Sciatic nerve (tissue), 2 donors: ENCODE results near the gene VPS54. TPM values are rescaled to one million over a fixed set of nuclear protein-coding genes. Genes with fewer than 3 reads are reported as not detected.

ENCODE experiments used
- ATAC-seq: fragments of 200-7000 bp; cut with Tn5 transposase; one replicate; pipeline ENCODE4 v1.9.1; 2020; ENCODE audit warnings: mild to moderate bottlenecking, moderate library complexity
- DNase-seq: peaks from one replicate; pipeline ENCODE4 v3.0.0-alpha.2; 2020; ENCODE audit warnings: low spot score
- intact Hi-C: fragments of 100-400 bp; cut with DNase I; formaldehyde crosslinking; loops from one replicate; pipeline ENCODE4 v1.14.2; 2022
- total RNA-seq: library from RNA; stranded (reverse); fragmentation: NEBNext Ultra II Directional; extraction: Animal tissue kit (Norgen Biotek cat#: 25700); gene quantifications from one replicate; pipeline ENCODE4 v1.2.1, GENCODE V29; 2021
- donor health status: DM: no; HTN: no; CAD: no.
- donor health status: DM: no; HTN: no; CAD: no.

VPS54 gene
- 27.9 TPM for total RNA-seq

- intact Hi-C loops = no loop called here
- DNase-seq (peak; percentile 76), ATAC-seq (peak; percentile 86)
Observed at GRCh38 chr2:64019083-64019974, at the start of gene VPS54. TSS of gene VPS54 (minus strand) at chr2:64019428. CDS start at chr2:63983999, 35,429 bp downstream.

GRCh38 chr2:64067326-64067725, 48.1 kb upstream of the VPS54 start:
- intact Hi-C loops = no loop called here
- no peak for DNase-seq
- no peak for ATAC-seq

- intact Hi-C loops = no loop called here
- ATAC-seq (no peak), DNase-seq (no peak)
Observed at GRCh38 chr2:64065516-64065915, 46.3 kb upstream of the VPS54 start.

- ATAC-seq = peak; percentile 30
- intact Hi-C loops = no loop called here
- no peak for DNase-seq
Observed at GRCh38 chr2:64063924-64064331, 44.7 kb upstream of the VPS54 start.

- DNase-seq = no peak
- intact Hi-C loops = no loop called here
- no peak for ATAC-seq
Observed at GRCh38 chr2:64063454-64063853, 44.2 kb upstream of the VPS54 start.

GRCh38 chr2:64062840-64063239, 43.6 kb upstream of the VPS54 start:
- DNase-seq (no peak), ATAC-seq (no peak)
- intact Hi-C loops = no loop called here

- intact Hi-C loops = no loop called here
Observed at GRCh38 chr2:64059270-64059669, 40.0 kb upstream of the VPS54 start.

GRCh38 chr2:64056021-64056420, 36.8 kb upstream of the VPS54 start:
- intact Hi-C loops = no loop called here
- DNase-seq (no peak), ATAC-seq (no peak)

More at GRCh38 chr2:64059270-64059669, 40.0 kb upstream of the VPS54 start:
- no peak for DNase-seq
- ATAC-seq = no peak

- no peak for DNase-seq
- ATAC-seq = no peak
- intact Hi-C loops = loop anchor here (5.0 kb wide), 1 partner anchor 273 kb away; no protein-coding TSS in a partner anchor
Observed at GRCh38 chr2:64054161-64054915, 35.1 kb upstream of the VPS54 start.

- intact Hi-C loops = loop anchor here (5.0 kb wide), 1 partner anchor 275 kb away; no protein-coding TSS in a partner anchor
Observed at GRCh38 chr2:64052463-64053241, 33.4 kb upstream of the VPS54 start.

GRCh38 chr2:64049633-64050220, 30.5 kb upstream of the VPS54 start:
- ATAC-seq = peak; percentile 93
- peak; percentile 72 for DNase-seq
- intact Hi-C loops = loop anchor here (5.0 to 10.0 kb wide), 2 partner anchors 278 to 435 kb away; no protein-coding TSS in a partner anchor

More at GRCh38 chr2:64052463-64053241, 33.4 kb upstream of the VPS54 start:
- DNase-seq (no peak), ATAC-seq (peak; percentile 22)

- ATAC-seq (no peak), DNase-seq (no peak)
- intact Hi-C loops = loop anchor here (10.0 kb wide), 1 partner anchor 439 kb away; no protein-coding TSS in a partner anchor
Observed at GRCh38 chr2:64045938-64046337, 26.7 kb upstream of the VPS54 start.

- DNase-seq = no peak
- no peak for ATAC-seq
- intact Hi-C loops = loop anchor here (10.0 kb wide), 1 partner anchor 445 kb away; no protein-coding TSS in a partner anchor
Observed at GRCh38 chr2:64040161-64040560, 20.9 kb upstream of the VPS54 start.

- no peak for DNase-seq
- no peak for ATAC-seq
- intact Hi-C loops = no loop called here
Observed at GRCh38 chr2:64036034-64036705, 16.9 kb upstream of the VPS54 start.

- ATAC-seq (peak; percentile 10), DNase-seq (no peak)
- intact Hi-C loops = no loop called here
Observed at GRCh38 chr2:64035072-64035942, 16.1 kb upstream of the VPS54 start.

GRCh38 chr2:64029116-64029665, 10.0 kb upstream of the VPS54 start:
- no peak for ATAC-seq
- no peak for DNase-seq
- intact Hi-C loops = no loop called here

- no peak for DNase-seq
- intact Hi-C loops = no loop called here
- no peak for ATAC-seq
Observed at GRCh38 chr2:64025741-64026140, 6.5 kb upstream of the VPS54 start.
